ENCODE measurements around the gene RBMS1.

Gene RBMS1

DNA sequence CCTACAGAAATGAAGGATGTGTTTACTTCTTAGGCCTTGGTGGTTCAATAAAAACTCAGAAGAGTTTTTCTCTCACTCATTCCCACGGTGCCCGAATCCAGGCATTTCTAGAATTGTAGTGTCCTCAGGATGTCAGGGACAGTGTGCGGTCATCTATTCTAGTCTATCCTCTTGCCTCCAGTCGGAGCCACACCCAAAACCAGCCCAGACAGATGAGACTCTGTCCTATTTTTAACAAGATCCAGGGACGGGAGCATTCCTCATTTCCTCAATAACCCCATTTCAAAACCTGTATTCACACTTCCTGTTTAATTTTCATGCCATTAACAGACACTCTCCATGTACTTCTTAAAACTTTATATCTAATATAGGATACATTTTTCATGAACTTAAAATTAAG is 11.6 kb upstream of the RBMS1 start:
- Histone ChIP-seq H3K27ac (ENCODE audit: low read depth, low read length) (no peak overlapping the region), H3K9me3 (ENCODE audit: control insufficient read depth in 1 of 2, low read length in 2 of 2) (no peaks in the 10 kb centered on the region), H3K27me3 (ENCODE audit: control insufficient read depth in 1 of 2, insufficient read depth in 2 of 2, low read length in 2 of 2) (no peaks in the 10 kb centered on the region), H3K36me3 (ENCODE audit: control insufficient read depth in 1 of 2, insufficient read depth in 2 of 2, low read length in 2 of 2) (no peaks in the 10 kb centered on the region), H3K9ac (ENCODE audit: low read depth in 1 of 2, low read length in 2 of 2) (no peak overlapping the region), H3K4me1 (ENCODE audit: control insufficient read depth in 1 of 2, insufficient read depth in 2 of 2, low read length in 2 of 2) (no peaks in the 10 kb centered on the region), H3K4me3 (ENCODE audit: low read depth in 1 of 2, low read length in 2 of 2) (no peak overlapping the region)

DNA sequence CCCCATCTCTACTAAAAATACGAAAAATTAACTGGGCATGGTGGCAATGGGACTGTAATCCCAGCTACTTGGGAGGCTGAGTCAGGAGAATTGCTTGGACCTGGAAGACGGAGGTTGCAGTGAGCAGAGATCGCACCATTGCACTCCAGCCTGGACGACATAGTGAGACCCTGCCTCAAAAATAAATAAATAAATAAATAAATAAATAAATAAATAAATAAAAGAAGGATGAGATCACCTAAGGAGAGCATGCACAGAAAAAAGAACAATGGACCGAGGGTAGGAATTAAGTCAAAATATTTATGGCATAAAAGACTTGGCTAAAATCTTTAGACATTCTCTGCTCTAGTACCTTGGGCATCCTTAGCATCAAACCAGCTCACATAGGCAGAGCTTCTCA is 8.9 kb upstream of the RBMS1 start:
- H3K36me3 ChIP-seq (ENCODE audit: control insufficient read depth in 1 of 2, insufficient read depth in 2 of 2, low read length in 2 of 2), result no peaks in the 10 kb centered on the region
- no peaks in the 10 kb centered on the region for H3K9me3 ChIP-seq (ENCODE audit: control insufficient read depth in 1 of 2, low read length in 2 of 2)
- H3K4me3 ChIP-seq (ENCODE audit: low read depth in 1 of 2, low read length in 2 of 2), result no peak overlapping the region
- no peak overlapping the region for H3K9ac ChIP-seq (ENCODE audit: low read depth in 1 of 2, low read length in 2 of 2)
- H3K4me1 ChIP-seq (ENCODE audit: control insufficient read depth in 1 of 2, insufficient read depth in 2 of 2, low read length in 2 of 2), result no peaks in the 10 kb centered on the region
- peaks cover 0 to 2% of the 10 kb centered on the region in 2 donors for H3K27me3 ChIP-seq (ENCODE audit: control insufficient read depth in 1 of 2, insufficient read depth in 2 of 2, low read length in 2 of 2)
- H3K27ac ChIP-seq (ENCODE audit: low read depth, low read length), result no peak overlapping the region

- H3K36me3 ChIP-seq (ENCODE audit: control insufficient read depth in 1 of 2, insufficient read depth in 2 of 2, low read length in 2 of 2), result no peaks in the 10 kb centered on the region
- no peak overlapping the region for H3K9ac ChIP-seq (ENCODE audit: low read depth in 1 of 2, low read length in 2 of 2)
- no peak overlapping the region for H3K4me3 ChIP-seq (ENCODE audit: low read depth in 1 of 2, low read length in 2 of 2)
- no peak overlapping the region for H3K27ac ChIP-seq (ENCODE audit: low read depth, low read length)
- no peaks in the 10 kb centered on the region for H3K4me1 ChIP-seq (ENCODE audit: control insufficient read depth in 1 of 2, insufficient read depth in 2 of 2, low read length in 2 of 2)
- H3K27me3 ChIP-seq (ENCODE audit: control insufficient read depth in 1 of 2, insufficient read depth in 2 of 2, low read length in 2 of 2), result peaks cover 0 to 4% of the 10 kb centered on the region in 2 donors
- H3K9me3 ChIP-seq (ENCODE audit: control insufficient read depth in 1 of 2, low read length in 2 of 2), result no peaks in the 10 kb centered on the region
Observed at GRCh38 chr2:160501370-160501769, 7.8 kb upstream of the RBMS1 start.

GRCh38 chr2:160499865-160500264 is 6.3 kb upstream of the RBMS1 start:
- H3K9me3 ChIP-seq (ENCODE audit: control insufficient read depth in 1 of 2, low read length in 2 of 2), result no peaks in the 10 kb centered on the region
- H3K36me3 ChIP-seq (ENCODE audit: control insufficient read depth in 1 of 2, insufficient read depth in 2 of 2, low read length in 2 of 2), result no peaks in the 10 kb centered on the region
- peaks cover 0 to 4% of the 10 kb centered on the region in 2 donors for H3K27me3 ChIP-seq (ENCODE audit: control insufficient read depth in 1 of 2, insufficient read depth in 2 of 2, low read length in 2 of 2)
- no peaks in the 10 kb centered on the region for H3K4me1 ChIP-seq (ENCODE audit: control insufficient read depth in 1 of 2, insufficient read depth in 2 of 2, low read length in 2 of 2)
- H3K9ac ChIP-seq (ENCODE audit: low read depth in 1 of 2, low read length in 2 of 2), result no peak overlapping the region
- H3K4me3 ChIP-seq (ENCODE audit: low read depth in 1 of 2, low read length in 2 of 2), result no peak overlapping the region
- H3K27ac ChIP-seq (ENCODE audit: low read depth, low read length), result no peak overlapping the region

DNA sequence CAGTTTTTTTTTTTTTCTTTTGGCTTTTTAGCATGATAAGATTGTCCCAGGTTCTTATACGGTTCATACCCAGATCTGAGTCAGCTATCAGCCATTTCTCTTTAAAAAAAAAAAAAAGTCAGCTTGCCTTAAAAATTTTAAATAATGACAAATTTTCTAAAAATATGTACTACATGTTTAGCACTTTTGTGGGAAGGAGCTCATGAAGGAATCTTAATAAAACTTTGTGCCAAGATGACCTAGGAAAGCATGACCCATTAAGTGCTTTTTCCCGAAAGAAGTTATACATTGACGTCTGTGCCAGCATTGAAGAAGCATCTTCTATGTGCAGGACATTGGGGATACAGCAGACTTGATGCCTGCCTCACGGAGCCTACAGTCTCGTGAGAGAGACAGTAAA is 4.5 kb upstream of the RBMS1 start:
- Histone ChIP-seq H3K27ac (ENCODE audit: low read depth, low read length) (no peak overlapping the region), H3K9me3 (ENCODE audit: control insufficient read depth in 1 of 2, low read length in 2 of 2) (no peaks in the 10 kb centered on the region), H3K27me3 (ENCODE audit: control insufficient read depth in 1 of 2, insufficient read depth in 2 of 2, low read length in 2 of 2) (peaks cover 4 to 12% of the 10 kb centered on the region in 2 donors), H3K36me3 (ENCODE audit: control insufficient read depth in 1 of 2, insufficient read depth in 2 of 2, low read length in 2 of 2) (no peaks in the 10 kb centered on the region), H3K9ac (ENCODE audit: low read depth in 1 of 2, low read length in 2 of 2) (no peak overlapping the region), H3K4me1 (ENCODE audit: control insufficient read depth in 1 of 2, insufficient read depth in 2 of 2, low read length in 2 of 2) (peaks cover 0 to 5% of the 10 kb centered on the region in 2 donors), H3K4me3 (ENCODE audit: low read depth in 1 of 2, low read length in 2 of 2) (no peak overlapping the region)

- Histone ChIP-seq H3K36me3 (ENCODE audit: control insufficient read depth in 1 of 2, insufficient read depth in 2 of 2, low read length in 2 of 2) (no peaks in the 10 kb centered on the region), H3K9ac (ENCODE audit: low read depth in 1 of 2, low read length in 2 of 2) (peak overlapping the region in 1 of 2 donors; percentile 19)
Observed at GRCh38 chr2:160494201-160494644, 616 bp upstream of the RBMS1 start.

DNA sequence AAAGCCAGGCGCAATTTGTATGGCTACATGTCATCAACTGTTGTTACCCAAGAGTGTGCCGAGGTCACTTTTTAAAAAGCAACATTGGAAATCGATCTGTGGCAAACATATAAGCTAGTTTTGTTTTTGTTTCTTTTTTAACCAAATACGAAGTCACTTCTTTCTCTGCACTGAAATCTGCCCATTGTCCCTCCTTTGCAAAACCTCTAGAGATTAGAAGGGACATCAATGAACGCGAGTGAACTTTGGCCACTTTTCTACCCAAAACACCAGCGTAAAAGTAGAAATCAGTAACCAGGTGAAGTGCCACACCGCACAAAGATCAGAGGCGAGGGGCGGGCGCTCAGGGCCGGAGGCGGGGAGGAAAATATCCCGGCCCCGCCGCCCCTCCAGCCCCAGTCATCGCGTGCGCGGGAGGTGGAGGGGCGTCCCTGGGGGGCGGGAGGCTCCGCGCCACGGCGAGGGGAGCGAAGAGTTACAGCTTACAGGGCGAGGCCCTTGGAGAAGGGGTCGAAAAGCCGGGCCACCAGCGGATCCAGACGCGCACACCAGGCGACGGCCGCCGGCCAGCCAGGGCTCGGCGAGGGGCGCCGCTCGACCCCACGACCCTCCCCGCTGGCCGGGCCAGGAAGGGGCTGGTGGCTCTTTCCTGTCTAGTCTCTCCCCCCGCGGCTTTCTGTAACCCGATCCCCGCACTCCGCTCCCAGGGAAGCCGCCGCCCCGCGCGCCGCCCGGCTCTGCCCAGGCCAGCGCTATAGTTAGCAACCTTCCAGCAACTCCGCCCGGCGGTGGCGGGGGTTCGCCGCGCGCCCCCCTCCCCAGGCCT is 993 bp downstream of the RBMS1 start:
- H3K4me1 ChIP-seq (ENCODE audit: control insufficient read depth in 1 of 2, insufficient read depth in 2 of 2, low read length in 2 of 2), result peaks cover 4 to 9% of the 10 kb centered on the region in 2 donors
- H3K27ac ChIP-seq (ENCODE audit: low read depth, low read length), result peak overlapping the region; percentile 82
- H3K36me3 ChIP-seq (ENCODE audit: control insufficient read depth in 1 of 2, insufficient read depth in 2 of 2, low read length in 2 of 2), result no peaks in the 10 kb centered on the region
- peaks cover 4 to 11% of the 10 kb centered on the region in 2 donors for H3K27me3 ChIP-seq (ENCODE audit: control insufficient read depth in 1 of 2, insufficient read depth in 2 of 2, low read length in 2 of 2)
- peak overlapping the region; percentile 65 to 69 for H3K9ac ChIP-seq (ENCODE audit: low read depth in 1 of 2, low read length in 2 of 2)
- H3K9me3 ChIP-seq (ENCODE audit: control insufficient read depth in 1 of 2, low read length in 2 of 2), result no peaks in the 10 kb centered on the region
- peak overlapping the region; percentile 76 for H3K4me3 ChIP-seq (ENCODE audit: low read depth in 1 of 2, low read length in 2 of 2)

More at GRCh38 chr2:160494201-160494644, 616 bp upstream of the RBMS1 start:
- Histone ChIP-seq H3K27ac (ENCODE audit: low read depth, low read length) (no peak overlapping the region), H3K9me3 (ENCODE audit: control insufficient read depth in 1 of 2, low read length in 2 of 2) (no peaks in the 10 kb centered on the region), H3K4me3 (ENCODE audit: low read depth in 1 of 2, low read length in 2 of 2) (peak overlapping the region; percentile 76), H3K4me1 (ENCODE audit: control insufficient read depth in 1 of 2, insufficient read depth in 2 of 2, low read length in 2 of 2) (peaks cover 4 to 9% of the 10 kb centered on the region in 2 donors), H3K27me3 (ENCODE audit: control insufficient read depth in 1 of 2, insufficient read depth in 2 of 2, low read length in 2 of 2) (peaks cover 4 to 12% of the 10 kb centered on the region in 2 donors)

GRCh38 chr2:160491911-160492371 is 1.7 kb downstream of the RBMS1 start:
- peaks cover 4 to 9% of the 10 kb centered on the region in 2 donors for H3K4me1 ChIP-seq (ENCODE audit: control insufficient read depth in 1 of 2, insufficient read depth in 2 of 2, low read length in 2 of 2)

DNA sequence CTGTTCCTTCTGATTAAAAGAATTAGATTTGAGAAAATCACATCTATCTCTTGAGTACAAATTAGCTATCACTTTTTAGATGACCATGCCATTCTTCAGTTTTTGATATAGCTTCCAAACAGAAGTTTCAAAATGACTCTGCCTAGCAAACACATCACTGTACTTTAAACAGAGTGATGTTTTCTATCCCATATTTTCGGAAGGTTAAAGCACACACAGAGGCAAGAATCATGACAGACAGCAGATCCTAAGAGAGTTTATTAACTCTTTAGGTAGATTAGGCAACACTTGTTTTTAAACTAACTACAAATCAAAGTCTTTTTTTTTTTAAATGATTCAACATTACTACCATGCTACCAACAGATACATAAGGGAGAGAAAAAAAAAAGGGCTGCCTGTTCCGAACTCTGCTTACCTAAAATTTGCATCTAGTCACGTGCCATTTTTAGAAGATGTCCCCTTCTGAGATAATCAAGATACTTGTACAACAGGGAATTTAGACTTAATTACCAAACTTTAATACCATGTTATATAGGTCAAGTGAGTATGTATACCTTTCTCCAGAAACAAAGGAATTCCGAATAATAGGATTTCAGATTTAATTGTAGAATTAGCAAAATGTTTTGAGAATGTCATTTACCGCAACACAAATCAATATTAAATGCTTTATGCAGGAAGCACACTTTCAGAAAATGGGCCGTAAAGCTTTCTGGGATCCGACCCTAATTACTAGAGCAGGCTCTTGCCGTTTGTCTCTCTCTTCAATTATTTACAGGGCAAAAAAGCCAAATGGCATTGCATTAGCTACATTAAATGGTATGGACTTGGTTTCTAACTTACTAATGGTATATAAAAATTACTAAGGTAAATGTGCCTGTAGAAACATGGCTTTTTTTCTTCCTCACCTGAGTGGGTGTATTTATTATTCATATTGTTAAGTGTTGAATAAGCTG is 2.6 kb downstream of the RBMS1 start:
- peaks cover 4 to 8% of the 10 kb centered on the region in 2 donors for H3K27me3 ChIP-seq (ENCODE audit: control insufficient read depth in 1 of 2, insufficient read depth in 2 of 2, low read length in 2 of 2)
- H3K27ac ChIP-seq (ENCODE audit: low read depth, low read length), result no peak overlapping the region
- no peaks in the 10 kb centered on the region for H3K9me3 ChIP-seq (ENCODE audit: control insufficient read depth in 1 of 2, low read length in 2 of 2)
- H3K9ac ChIP-seq (ENCODE audit: low read depth in 1 of 2, low read length in 2 of 2), result peak overlapping the region in 1 of 2 donors; percentile 7
- peak overlapping the region; percentile 6 to 76 for H3K4me3 ChIP-seq (ENCODE audit: low read depth in 1 of 2, low read length in 2 of 2)
- no peaks in the 10 kb centered on the region for H3K36me3 ChIP-seq (ENCODE audit: control insufficient read depth in 1 of 2, insufficient read depth in 2 of 2, low read length in 2 of 2)
- peaks cover 4 to 9% of the 10 kb centered on the region in 2 donors for H3K4me1 ChIP-seq (ENCODE audit: control insufficient read depth in 1 of 2, insufficient read depth in 2 of 2, low read length in 2 of 2)

More at GRCh38 chr2:160491911-160492371, 1.7 kb downstream of the RBMS1 start:
- no peaks in the 10 kb centered on the region for H3K9me3 ChIP-seq (ENCODE audit: control insufficient read depth in 1 of 2, low read length in 2 of 2)
- H3K27ac ChIP-seq (ENCODE audit: low read depth, low read length), result no peak overlapping the region
- H3K27me3 ChIP-seq (ENCODE audit: control insufficient read depth in 1 of 2, insufficient read depth in 2 of 2, low read length in 2 of 2), result peaks cover 4 to 8% of the 10 kb centered on the region in 2 donors
- no peaks in the 10 kb centered on the region for H3K36me3 ChIP-seq (ENCODE audit: control insufficient read depth in 1 of 2, insufficient read depth in 2 of 2, low read length in 2 of 2)
- H3K4me3 ChIP-seq (ENCODE audit: low read depth in 1 of 2, low read length in 2 of 2), result peak overlapping the region; percentile 76
- H3K9ac ChIP-seq (ENCODE audit: low read depth in 1 of 2, low read length in 2 of 2), result peak overlapping the region; percentile 65 to 69

Measured in duodenal mucosa (tissue), 2 donors.